UCSD-AML1 (cell line): ENCODE results near the gene PCDHGC5.

Experiments
- DNase-seq: peaks from one replicate; lab custom pipeline; 2025; ENCODE audit not compliant: unreplicated experiment; lab: John Stamatoyannopoulos, UW

The PCDHGC5 gene

GRCh38 chr5:141490771-141491170 lies 1.9 kb downstream of the PCDHGC5 start:
- no peak for DNase-seq

- DNase-seq = no peak
Measured at GRCh38 chr5:141491323-141492167, 2.7 kb downstream of the PCDHGC5 start.

- no peak for DNase-seq
Measured at GRCh38 chr5:141492168-141492885, 3.4 kb downstream of the PCDHGC5 start.

- no peak for DNase-seq
Measured at GRCh38 chr5:141493500-141494422, 4.9 kb downstream of the PCDHGC5 start.

- DNase-seq = no peak
Measured at GRCh38 chr5:141494761-141495452, 6.0 kb downstream of the PCDHGC5 start.

- no peak for DNase-seq
Measured at GRCh38 chr5:141495453-141495811, 6.6 kb downstream of the PCDHGC5 start.

GRCh38 chr5:141496038-141496437 lies 7.2 kb downstream of the PCDHGC5 start:
- DNase-seq = no peak

GRCh38 chr5:141501761-141502160 lies 12.9 kb downstream of the PCDHGC5 start:
- no peak for DNase-seq

GRCh38 chr5:141503681-141504080 lies 14.8 kb downstream of the PCDHGC5 start:
- no peak for DNase-seq

GRCh38 chr5:141504216-141504615 lies 15.3 kb downstream of the PCDHGC5 start:
- DNase-seq = no peak

GRCh38 chr5:141506381-141507155 lies 17.7 kb downstream of the PCDHGC5 start:
- DNase-seq = no peak

- no peak for DNase-seq
Measured at GRCh38 chr5:141507387-141508091, 18.7 kb downstream of the PCDHGC5 start.

- no peak for DNase-seq
Measured at GRCh38 chr5:141508440-141508797, 19.5 kb downstream of the PCDHGC5 start.

GRCh38 chr5:141508798-141509611 lies 20.1 kb downstream of the PCDHGC5 start:
- no peak for DNase-seq

- no peak for DNase-seq
Measured at GRCh38 chr5:141510160-141510559, 21.3 kb downstream of the PCDHGC5 start.

- DNase-seq = no peak
Measured at GRCh38 chr5:141510850-141511601, 22.1 kb downstream of the PCDHGC5 start.

- DNase-seq = no peak
Measured at GRCh38 chr5:141511771-141512325, 23.0 kb downstream of the PCDHGC5 start.
